ENCODE measurements around the gene IL22RA2. TPM values are rescaled to one million over a fixed set of nuclear protein-coding genes. Genes with fewer than 3 reads are reported as not detected.

IL22RA2 gene
- total RNA-seq, 1 donor from 2014 or later, result not detected

GRCh38 chr6:137121401-137121997 is 51.9 kb downstream of the IL22RA2 start:
- H3K27ac Mint-ChIP-seq, result no peak overlapping the region
- no peaks in the 10 kb centered on the region for H3K27me3 Mint-ChIP-seq
- TF ChIP-seq, protein P1, sequence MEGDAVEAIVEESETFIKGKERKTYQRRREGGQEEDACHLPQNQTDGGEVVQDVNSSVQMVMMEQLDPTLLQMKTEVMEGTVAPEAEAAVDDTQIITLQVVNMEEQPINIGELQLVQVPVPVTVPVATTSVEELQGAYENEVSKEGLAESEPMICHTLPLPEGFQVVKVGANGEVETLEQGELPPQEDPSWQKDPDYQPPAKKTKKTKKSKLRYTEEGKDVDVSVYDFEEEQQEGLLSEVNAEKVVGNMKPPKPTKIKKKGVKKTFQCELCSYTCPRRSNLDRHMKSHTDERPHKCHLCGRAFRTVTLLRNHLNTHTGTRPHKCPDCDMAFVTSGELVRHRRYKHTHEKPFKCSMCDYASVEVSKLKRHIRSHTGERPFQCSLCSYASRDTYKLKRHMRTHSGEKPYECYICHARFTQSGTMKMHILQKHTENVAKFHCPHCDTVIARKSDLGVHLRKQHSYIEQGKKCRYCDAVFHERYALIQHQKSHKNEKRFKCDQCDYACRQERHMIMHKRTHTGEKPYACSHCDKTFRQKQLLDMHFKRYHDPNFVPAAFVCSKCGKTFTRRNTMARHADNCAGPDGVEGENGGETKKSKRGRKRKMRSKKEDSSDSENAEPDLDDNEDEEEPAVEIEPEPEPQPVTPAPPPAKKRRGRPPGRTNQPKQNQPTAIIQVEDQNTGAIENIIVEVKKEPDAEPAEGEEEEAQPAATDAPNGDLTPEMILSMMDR (conservative IDR thresholded peaks at IDR 0.05), result no peak
- DNase-seq (ENCODE audit: extremely low spot score, unreplicated experiment), result no peak
- no peaks in the 10 kb centered on the region for H3K4me1 Mint-ChIP-seq (ENCODE audit: unreplicated experiment)
- no peak overlapping the region for H3K4me3 Mint-ChIP-seq
- no peaks in the 10 kb centered on the region for H3K9me3 Mint-ChIP-seq
- H3K36me3 Mint-ChIP-seq, result no peaks in the 10 kb centered on the region

DNA sequence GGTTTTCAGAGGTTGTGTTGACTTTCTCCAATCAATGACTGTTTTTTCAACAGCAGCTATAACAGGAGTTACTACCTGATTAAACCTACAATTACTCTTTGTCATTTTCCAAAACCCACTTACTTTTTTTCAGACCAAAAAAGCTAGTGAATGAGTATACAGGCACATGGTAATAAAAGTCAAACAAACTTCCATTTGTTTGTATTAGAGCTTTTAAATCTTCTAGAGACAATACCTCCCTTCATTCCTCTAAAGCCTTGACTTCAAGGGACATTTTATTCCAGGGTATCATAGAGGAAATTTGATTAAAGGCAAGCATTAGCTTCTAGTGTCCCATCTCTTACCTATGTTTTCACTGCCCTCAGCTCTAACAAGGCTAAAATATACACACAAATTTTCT is 52.7 kb downstream of the IL22RA2 start:
- no peak overlapping the region for H3K4me3 Mint-ChIP-seq
- H3K4me1 Mint-ChIP-seq (ENCODE audit: unreplicated experiment), result no peaks in the 10 kb centered on the region
- TF ChIP-seq, protein P1 (conservative IDR thresholded peaks at IDR 0.05), result no peak
- H3K36me3 Mint-ChIP-seq, result no peaks in the 10 kb centered on the region
- DNase-seq (ENCODE audit: extremely low spot score, unreplicated experiment), result no peak
- no peaks in the 10 kb centered on the region for H3K9me3 Mint-ChIP-seq
- no peak overlapping the region for H3K27ac Mint-ChIP-seq
- H3K27me3 Mint-ChIP-seq, result no peaks in the 10 kb centered on the region

DNA sequence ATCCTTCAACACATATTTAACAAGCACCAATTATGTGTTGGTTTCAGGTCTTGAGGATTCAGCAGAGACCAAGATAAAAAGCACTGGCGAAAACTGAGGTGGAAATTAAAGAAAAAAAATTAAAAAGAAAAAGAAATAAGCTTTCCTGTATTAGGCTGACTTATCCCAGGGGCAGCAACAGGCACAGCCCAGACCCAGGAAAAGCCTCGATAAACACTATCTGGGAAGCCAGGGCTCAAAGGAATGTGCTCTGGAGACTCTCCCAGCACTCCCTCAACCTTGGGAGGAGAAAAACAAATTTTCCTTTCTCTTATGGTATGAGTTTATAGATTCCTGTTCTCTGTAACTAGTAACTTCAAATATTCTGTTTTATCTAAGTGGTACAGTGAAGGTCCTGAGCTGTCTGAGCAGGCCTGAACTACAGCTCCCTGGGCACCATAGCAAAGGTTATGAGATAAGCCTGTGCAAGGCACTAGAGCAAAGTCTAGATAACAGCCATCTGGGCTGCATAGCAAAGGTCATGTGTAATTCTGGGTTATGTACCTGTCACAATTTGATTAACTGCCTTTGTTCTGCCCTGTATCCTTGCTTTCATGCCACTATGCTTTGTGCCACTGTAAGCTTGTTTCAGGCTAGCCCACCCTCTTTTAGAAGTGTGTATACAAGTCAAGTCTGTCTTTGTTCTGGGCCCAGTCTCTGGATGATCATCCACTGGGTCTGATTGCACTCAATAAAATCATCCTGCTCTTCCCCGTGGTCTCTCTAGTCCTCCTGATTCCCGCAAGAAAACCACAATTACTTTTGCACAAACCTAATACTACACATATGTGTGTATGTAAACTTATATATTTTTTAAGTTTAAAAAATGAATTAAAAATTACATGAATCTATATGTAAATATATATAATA is 54.0 kb downstream of the IL22RA2 start:
- Mint-ChIP-seq H3K4me3 (no peak overlapping the region), H3K27me3 (no peaks in the 10 kb centered on the region), H3K9me3 (no peaks in the 10 kb centered on the region), H3K36me3 (no peaks in the 10 kb centered on the region), H3K4me1 (ENCODE audit: unreplicated experiment) (no peaks in the 10 kb centered on the region), H3K27ac (no peak overlapping the region)
- TF ChIP-seq, protein P1 (conservative IDR thresholded peaks at IDR 0.05), result no peak
- DNase-seq (ENCODE audit: extremely low spot score, unreplicated experiment), result no peak

GRCh38 chr6:137117581-137117980 is 55.9 kb downstream of the IL22RA2 start:
- Mint-ChIP-seq H3K4me3 (no peak overlapping the region), H3K27me3 (no peaks in the 10 kb centered on the region), H3K36me3 (no peaks in the 10 kb centered on the region), H3K4me1 (ENCODE audit: unreplicated experiment) (no peaks in the 10 kb centered on the region), H3K27ac (no peak overlapping the region), H3K9me3 (no peaks in the 10 kb centered on the region)
- no peak for DNase-seq (ENCODE audit: extremely low spot score, unreplicated experiment)
- TF ChIP-seq, protein P1 (conservative IDR thresholded peaks at IDR 0.05), result no peak

- no peaks in the 10 kb centered on the region for H3K9me3 Mint-ChIP-seq
- no peak overlapping the region for H3K27ac Mint-ChIP-seq
- no peak for DNase-seq (ENCODE audit: extremely low spot score, unreplicated experiment)
- no peaks in the 10 kb centered on the region for H3K27me3 Mint-ChIP-seq
- TF ChIP-seq, protein P1 (conservative IDR thresholded peaks at IDR 0.05), result no peak
- no peaks in the 10 kb centered on the region for H3K4me1 Mint-ChIP-seq (ENCODE audit: unreplicated experiment)
- H3K36me3 Mint-ChIP-seq, result no peaks in the 10 kb centered on the region
- H3K4me3 Mint-ChIP-seq, result no peak overlapping the region
Observed at GRCh38 chr6:137116807-137117206, 56.6 kb downstream of the IL22RA2 start.

Measured in type B pancreatic cell (in vitro differentiated cells).